ENCODE measurements around the gene RAB31. TPM values are rescaled to one million over a fixed set of nuclear protein-coding genes. Genes with fewer than 3 reads are reported as not detected.
"Not testable (repeated sequence)": the region's sequence is repeated elsewhere in the genome, so short reads cannot be mapped to it uniquely, and the experiment has no call there.

The RAB31 gene
- total RNA-seq, 1 donor from 2014 or later, result 36.8 TPM

- H3K4me1 ChIP-seq, result no peaks in the 10 kb centered on the region
- H3K4me3 ChIP-seq, result no peak overlapping the region
- no peaks in the 10 kb centered on the region for H3K9me3 ChIP-seq
- intact Hi-C loops (cut with DNase I), result no loop called here
- no peak for DNase-seq (ENCODE audit: low spot score in 2 of 2)
- no peak overlapping the region for H3K27ac ChIP-seq
- no peaks in the 10 kb centered on the region for H3K36me3 ChIP-seq
- TF ChIP-seq CTCF (IDR thresholded peaks at IDR 0.05), result no peak
- H3K27me3 ChIP-seq, result no peaks in the 10 kb centered on the region
Measured at GRCh38 chr18:9890196-9890595, 182.1 kb downstream of the RAB31 start.

GRCh38 chr18:9890957-9891356 is 182.9 kb downstream of the RAB31 start:
- Histone ChIP-seq H3K4me3 (no peak overlapping the region), H3K4me1 (no peaks in the 10 kb centered on the region), H3K36me3 (no peaks in the 10 kb centered on the region), H3K9me3 (no peaks in the 10 kb centered on the region), H3K27me3 (no peaks in the 10 kb centered on the region), H3K27ac (no peak overlapping the region)
- no peak for DNase-seq (ENCODE audit: low spot score in 2 of 2)
- intact Hi-C loops (cut with DNase I), result no loop called here
- TF ChIP-seq CTCF (IDR thresholded peaks at IDR 0.05), result no peak

GRCh38 chr18:9891515-9891914 is 183.4 kb downstream of the RAB31 start:
- DNase-seq (ENCODE audit: low spot score in 2 of 2); H3K4me3 ChIP-seq; H3K36me3 ChIP-seq; H3K27ac ChIP-seq; H3K27me3 ChIP-seq; H3K9me3 ChIP-seq; intact Hi-C loops (cut with DNase I); H3K4me1 ChIP-seq: not testable (repeated sequence)

GRCh38 chr18:9894454-9895068 is 186.5 kb downstream of the RAB31 start:
- H3K36me3 ChIP-seq, result no peaks in the 10 kb centered on the region
- no peak overlapping the region for H3K27ac ChIP-seq
- H3K4me1 ChIP-seq, result no peaks in the 10 kb centered on the region
- TF ChIP-seq CTCF (IDR thresholded peaks at IDR 0.05), result no peak
- no peak for DNase-seq (ENCODE audit: low spot score in 2 of 2)
- intact Hi-C loops (cut with DNase I), result no loop called here
- H3K9me3 ChIP-seq, result no peaks in the 10 kb centered on the region
- H3K27me3 ChIP-seq, result no peaks in the 10 kb centered on the region
- H3K4me3 ChIP-seq, result no peak overlapping the region

GRCh38 chr18:9897129-9897528 is 189.0 kb downstream of the RAB31 start:
- Histone ChIP-seq H3K4me3 (no peak overlapping the region), H3K27ac (no peak overlapping the region), H3K27me3 (no peaks in the 10 kb centered on the region), H3K36me3 (no peaks in the 10 kb centered on the region), H3K9me3 (no peaks in the 10 kb centered on the region), H3K4me1 (no peaks in the 10 kb centered on the region)
- intact Hi-C loops (cut with DNase I), result no loop called here
- TF ChIP-seq CTCF (IDR thresholded peaks at IDR 0.05), result no peak
- no peak for DNase-seq (ENCODE audit: low spot score in 2 of 2)

GRCh38 chr18:9897787-9898291 is 189.7 kb downstream of the RAB31 start:
- H3K27me3 ChIP-seq; H3K27ac ChIP-seq; intact Hi-C loops (cut with DNase I); H3K4me1 ChIP-seq; H3K36me3 ChIP-seq; H3K9me3 ChIP-seq; DNase-seq (ENCODE audit: low spot score in 2 of 2); H3K4me3 ChIP-seq: not testable (repeated sequence)
